K562 (cell line): ENCODE data around the gene VWC2L. TPM values are rescaled to one million over a fixed set of nuclear protein-coding genes. Genes with fewer than 3 reads are reported as not detected.

Experiments used
- ARID3B ChIP-seq: fragments of 250-450 bp; sonication (Bioruptor Pico); IDR thresholded peaks from 2 replicates; pipeline ENCODE4 v1.4.0; 2020; ENCODE audit warnings: borderline replicate concordance
- E2F8 ChIP-seq: fragments of 450-650 bp; IDR thresholded peaks from 2 replicates; pipeline ENCODE4 v1.7.1; 2018; ENCODE audit warnings: mild to moderate bottlenecking, low read depth; ENCODE audit not compliant: partially characterized antibody
- FOXP1 ChIP-seq: sonication (generic); formaldehyde crosslinking; IDR thresholded peaks from 2 replicates; pipeline ENCODE4 v1.8.0; 2022; ENCODE audit warnings: mild to moderate bottlenecking, missing genetic modification reagents
- NFYB ChIP-seq: IDR thresholded peaks from 2 replicates; pipeline ENCODE4 v1.6.1; 2011; ENCODE audit warnings: mild to moderate bottlenecking, moderate library complexity; ENCODE audit not compliant: insufficient read length; ENCODE audit errors: extremely low read depth
- PHB ChIP-seq: fragments of 250-450 bp; sonication (Bioruptor Pico); IDR thresholded peaks from 2 replicates; pipeline ENCODE4 v1.5.0; 2021
- PRMT5 ChIP-seq: sonication (generic); formaldehyde crosslinking; IDR thresholded peaks from 2 replicates; pipeline ENCODE4 v1.5.0; 2020; ENCODE audit warnings: missing genetic modification reagents
- RFX1 ChIP-seq: fragments of 450-650 bp; IDR thresholded peaks from 2 replicates; pipeline ENCODE4 v1.6.1; 2016; ENCODE audit warnings: mild to moderate bottlenecking, moderate library complexity
- ZNF639 ChIP-seq, 2 experiments: fragments of 200-800 bp in 1 of 2; sonication (Bioruptor generic) in 1 of 2; sonication (generic) in 1 of 2; formaldehyde crosslinking in 1 of 2; IDR thresholded peaks in 1 of 2; conservative IDR thresholded peaks in 1 of 2; 2 replicates each; pipeline versions ENCODE4 v1.5.0 to v1.6.1; 2016 to 2020; ENCODE audit warnings: missing compliant biosample characterization in 1 of 2, missing genetic modification characterization in 1 of 2, missing genetic modification reagents in 1 of 2
- polyA plus RNA-seq, 8 experiments: library from polyadenylated mRNA; depleted of rRNA in 4 of 8; stranded (reverse) in 5 of 8; unstranded in 3 of 8; fragments of >200 nt; fragmentation: Nextera tagmentation in 2 of 8; fragmentation: Illumina TruSeq in 1 of 8; extraction: Ambion mirVana in 2 of 8; extraction: Trizol in 1 of 8; gene quantifications; 2 replicates each; pipeline versions ENCODE4 v1.2.1 to v1.2.3, GENCODE V29; 2011 to 2014; ENCODE audit warnings: inconsistent platforms in 1 of 8, missing spikeins in 1 of 8
- total RNA-seq, 7 experiments: library from RNA; depleted of rRNA in 6 of 7; stranded (reverse); fragments of >200 nt in 6 of 7; fragmentation: Illumina TruSeq in 2 of 7; extraction: Trizol in 2 of 7; gene quantifications; 2 replicates each; pipeline versions ENCODE4 v1.2.1 to v1.2.3, GENCODE V29; 2011 to 2021; ENCODE audit warnings: low replicate concordance in 1 of 7

VWC2L gene
- total and polyA plus RNA-seq, 9 of the 15 experiments (the other 6 are each of a cell fraction or from before 2014, with no cell fraction given) = not detected

GRCh38 chr2:214497489-214497888 lies 86.6 kb downstream of the VWC2L start (continued):
- TF ChIP-seq E2F8 (no peak), RFX1 (no peak), PRMT5 (CRISPR knock-in tag) (no peak), FOXP1 (no peak), PHB (no peak), ARID3B (CRISPR knock-in tag) (no peak), NFYB (no peak), ZNF639 (CRISPR knock-in tag; conservative IDR thresholded peaks at IDR 0.05 in 1 of 2, IDR thresholded peaks at IDR 0.05 in 1 of 2) (no peak)
